ENCODE results near the gene MYH7B.

MYH7B gene

GRCh38 chr20:34945315-34946077 lies 10.2 kb upstream of the MYH7B start:
- no peak for DNase-seq

- DNase-seq, result no peak
Measured at GRCh38 chr20:34946661-34947060, 9.0 kb upstream of the MYH7B start.

GRCh38 chr20:34947336-34947735 lies 8.3 kb upstream of the MYH7B start:
- no peak for DNase-seq

- peak; percentile 75 for DNase-seq
Measured at GRCh38 chr20:34948030-34948429, 7.6 kb upstream of the MYH7B start.

GRCh38 chr20:34949120-34949519 lies 6.5 kb upstream of the MYH7B start:
- no peak for DNase-seq

GRCh38 chr20:34951252-34951651 lies 4.4 kb upstream of the MYH7B start:
- DNase-seq, result no peak

- DNase-seq, result no peak
Measured at GRCh38 chr20:34951652-34952051, 4.0 kb upstream of the MYH7B start.

- no peak for DNase-seq
Measured at GRCh38 chr20:34952671-34953070, 3.0 kb upstream of the MYH7B start.

- no peak for DNase-seq
Measured at GRCh38 chr20:34953960-34954359, 1.7 kb upstream of the MYH7B start.

GRCh38 chr20:34954904-34955230 lies 801 bp upstream of the MYH7B start:
- peak; percentile 41 for DNase-seq

GRCh38 chr20:34956041-34956458 lies 382 bp downstream of the MYH7B start:
- DNase-seq, result no peak

- DNase-seq, result no peak
Measured at GRCh38 chr20:34956751-34957472, 1.2 kb downstream of the MYH7B start.

GRCh38 chr20:34964486-34964885 lies 8.8 kb downstream of the MYH7B start:
- DNase-seq, result no peak

GRCh38 chr20:34965051-34965450 lies 9.4 kb downstream of the MYH7B start:
- no peak for DNase-seq

- no peak for DNase-seq
Measured at GRCh38 chr20:34967421-34967820, 11.8 kb downstream of the MYH7B start.

- DNase-seq, result no peak
Measured at GRCh38 chr20:34968042-34968775, 12.5 kb downstream of the MYH7B start.

GRCh38 chr20:34970193-34970840 lies 14.6 kb downstream of the MYH7B start:
- no peak for DNase-seq

- no peak for DNase-seq
Measured at GRCh38 chr20:34970846-34971560, 15.3 kb downstream of the MYH7B start.

- no peak for DNase-seq
Measured at GRCh38 chr20:34971561-34972235, 16.0 kb downstream of the MYH7B start.

GRCh38 chr20:34974246-34974645 lies 18.6 kb downstream of the MYH7B start:
- DNase-seq, result no peak

- no peak for DNase-seq
Measured at GRCh38 chr20:34976286-34976685, 20.6 kb downstream of the MYH7B start.
